NCI-H1048 (cell line): Measurements from ENCODE around the gene PCYOX1L.

Experiments used
- DNase-seq: peaks from one replicate; lab custom pipeline; 2025; lab: John Stamatoyannopoulos, UW

PCYOX1L gene

DNA sequence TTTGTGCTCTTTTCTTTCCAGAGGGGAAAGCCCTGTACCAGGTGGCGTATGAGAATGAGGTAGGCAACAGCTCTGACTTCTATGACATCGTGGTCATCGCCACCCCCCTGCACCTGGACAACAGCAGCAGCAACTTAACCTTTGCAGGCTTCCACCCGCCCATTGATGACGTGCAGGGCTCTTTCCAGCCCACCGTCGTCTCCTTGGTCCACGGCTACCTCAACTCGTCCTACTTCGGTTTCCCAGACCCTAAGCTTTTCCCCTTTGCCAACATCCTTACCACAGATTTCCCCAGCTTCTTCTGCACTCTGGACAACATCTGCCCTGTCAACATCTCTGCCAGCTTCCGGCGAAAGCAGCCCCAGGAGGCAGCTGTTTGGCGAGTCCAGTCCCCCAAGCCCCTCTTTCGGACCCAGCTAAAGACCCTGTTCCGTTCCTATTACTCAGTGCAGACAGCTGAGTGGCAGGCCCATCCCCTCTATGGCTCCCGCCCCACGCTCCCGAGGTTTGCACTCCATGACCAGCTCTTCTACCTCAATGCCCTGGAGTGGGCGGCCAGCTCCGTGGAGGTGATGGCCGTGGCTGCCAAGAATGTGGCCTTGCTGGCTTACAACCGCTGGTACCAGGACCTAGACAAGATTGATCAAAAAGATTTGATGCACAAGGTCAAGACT lies 10.3 kb downstream of the PCYOX1L start:
- DNase-seq = no peak

DNA sequence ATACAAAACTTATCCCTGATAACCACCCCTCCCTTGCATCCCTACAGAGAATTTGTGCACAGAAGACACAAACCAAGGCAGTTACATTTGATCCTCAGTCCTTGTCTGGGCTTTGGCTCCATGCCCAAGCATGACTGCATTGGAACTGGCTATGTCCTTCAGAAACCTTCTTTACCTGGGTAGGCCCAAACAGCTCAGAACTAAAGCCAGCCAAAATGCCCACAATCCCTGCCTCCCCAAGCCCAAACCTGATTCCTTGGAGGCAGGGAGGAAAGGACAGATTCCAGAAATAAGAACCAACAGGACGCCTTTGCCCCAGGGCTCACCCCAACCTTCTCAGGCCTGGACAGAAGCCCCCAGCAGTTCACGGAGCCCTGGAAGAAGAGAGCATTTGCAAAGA lies 13.0 kb downstream of the PCYOX1L start:
- DNase-seq = no peak

DNA sequence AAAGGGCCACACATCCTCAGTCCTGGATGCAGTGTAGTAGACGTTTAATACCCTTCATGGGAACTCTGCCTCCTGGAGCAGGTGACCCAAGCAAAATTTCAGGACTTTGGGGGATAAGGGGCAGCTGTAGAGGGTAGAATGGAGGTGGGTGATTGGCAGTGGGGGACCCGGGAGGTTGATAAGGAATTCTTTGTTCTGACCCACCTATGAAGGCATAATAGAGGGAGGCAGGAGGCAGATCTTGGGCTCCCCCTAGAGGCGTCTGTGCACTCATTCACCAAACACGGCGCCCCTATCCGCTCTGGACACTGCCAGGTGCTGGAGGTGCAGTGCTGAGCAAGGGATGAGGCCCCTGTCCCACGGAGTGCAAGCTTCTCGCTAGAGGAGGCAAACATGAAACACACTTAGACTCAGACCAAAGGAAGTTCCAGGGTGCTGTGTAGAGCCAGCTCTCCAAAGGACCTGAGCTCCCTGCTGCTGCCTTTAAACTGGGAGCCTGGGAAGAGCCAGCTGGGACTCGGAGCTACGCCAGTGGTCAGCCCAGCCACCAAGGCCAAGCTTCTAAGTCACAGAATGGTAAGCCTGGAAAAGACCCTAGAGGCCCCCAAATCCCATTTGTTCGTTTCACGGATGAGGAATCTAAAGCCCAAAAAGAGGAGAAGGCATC lies 13.6 kb downstream of the PCYOX1L start:
- DNase-seq = peak; percentile 43

DNA sequence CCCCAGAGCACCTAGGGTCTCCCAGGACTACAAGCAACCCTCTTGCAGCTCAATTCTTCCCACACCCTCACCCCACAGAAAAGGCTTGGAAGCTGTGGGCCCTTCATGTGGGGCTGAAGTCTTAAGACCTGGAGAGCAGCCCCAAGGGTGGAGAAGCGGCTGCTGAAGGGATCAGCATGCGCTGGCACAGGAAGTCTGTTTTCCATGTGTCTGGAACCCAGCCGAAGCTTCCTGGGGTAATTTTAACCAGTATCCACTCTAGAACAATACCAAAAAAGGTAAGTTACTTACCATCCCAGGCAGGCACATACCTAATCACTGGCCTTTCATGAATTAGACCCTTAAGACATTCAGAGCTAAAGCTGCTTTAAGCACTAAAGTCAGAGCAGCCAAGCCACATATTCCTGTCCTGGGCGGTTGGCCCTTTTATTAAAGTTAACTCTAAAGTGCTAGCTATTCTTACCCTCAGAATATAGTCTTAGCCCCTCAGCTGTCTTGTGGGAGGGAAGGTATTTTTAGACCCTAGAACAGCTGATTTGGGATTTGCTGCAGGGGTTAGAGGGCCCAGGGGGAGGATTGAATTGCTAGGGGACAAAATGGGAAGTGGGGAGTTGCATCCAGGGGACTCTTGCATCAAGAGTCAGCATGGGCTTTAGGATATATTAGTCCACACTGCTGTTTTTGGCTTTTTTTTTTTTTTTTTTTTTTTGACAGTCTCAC lies 14.4 kb downstream of the PCYOX1L start:
- no peak for DNase-seq

DNA sequence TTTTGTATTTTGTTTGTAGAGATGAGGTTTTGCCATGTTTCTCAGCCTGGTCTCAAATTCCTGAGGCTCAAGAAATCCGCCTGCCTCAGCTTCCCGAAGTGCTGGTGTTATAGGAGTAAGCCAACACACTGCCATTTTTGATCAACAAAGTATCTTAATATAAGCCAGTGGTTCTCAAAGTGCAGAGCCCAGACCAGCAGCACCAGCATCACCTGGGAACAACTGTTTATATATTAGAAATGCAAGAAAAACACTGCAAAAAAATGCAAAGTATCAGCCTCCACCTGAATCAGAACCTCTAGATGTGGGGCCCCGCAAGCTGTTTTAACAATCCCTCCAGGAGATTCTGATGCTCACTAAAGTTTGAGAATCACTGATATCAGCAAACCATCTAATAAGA lies 15.1 kb downstream of the PCYOX1L start:
- DNase-seq = no peak

DNA sequence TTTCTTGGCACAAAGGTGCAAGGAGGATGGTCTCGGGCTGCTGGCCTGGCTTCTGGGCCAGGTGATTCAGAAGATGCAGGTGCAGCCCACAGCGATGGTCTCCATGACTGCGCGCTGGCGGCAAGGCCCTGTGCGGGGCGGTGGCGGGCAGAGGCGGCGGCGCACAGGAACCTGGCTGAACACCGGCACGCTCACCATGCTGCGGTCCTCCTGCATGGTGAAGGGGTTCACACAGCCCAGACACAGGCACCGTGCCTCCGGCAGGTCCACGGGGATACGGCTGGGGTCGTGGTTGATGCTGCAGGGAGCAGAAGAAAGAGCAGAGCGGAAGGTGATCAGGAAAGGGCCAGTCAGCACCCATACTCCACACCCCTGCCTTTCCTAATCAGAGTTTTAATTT lies 16.5 kb downstream of the PCYOX1L start:
- no peak for DNase-seq

DNA sequence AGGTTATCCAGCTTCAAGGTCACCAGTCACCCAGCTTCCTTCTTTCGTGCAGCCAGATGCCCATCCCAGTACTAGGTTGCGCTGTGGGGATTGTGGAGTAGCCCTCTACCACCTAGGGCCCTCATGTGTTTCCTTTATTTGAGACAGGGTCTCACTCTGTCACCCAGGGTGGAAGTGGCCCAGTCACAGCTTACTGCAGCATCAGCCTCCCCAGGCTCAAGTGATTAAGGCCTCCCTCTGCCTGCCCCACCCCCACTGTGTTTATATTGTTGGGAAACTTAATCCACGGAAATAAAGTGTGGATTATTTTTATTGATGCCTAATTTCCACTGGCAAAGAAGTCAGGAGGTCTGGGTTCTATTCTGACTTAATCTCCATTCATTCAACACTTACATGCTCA lies 17.0 kb downstream of the PCYOX1L start:
- DNase-seq = no peak

- DNase-seq = no peak
Measured at GRCh38 chr5:149375434-149375833, 17.6 kb downstream of the PCYOX1L start.

- no peak for DNase-seq
Measured at GRCh38 chr5:149376104-149376503, 18.3 kb downstream of the PCYOX1L start.

- no peak for DNase-seq
Measured at GRCh38 chr5:149376711-149377447, 19.0 kb downstream of the PCYOX1L start.

DNA sequence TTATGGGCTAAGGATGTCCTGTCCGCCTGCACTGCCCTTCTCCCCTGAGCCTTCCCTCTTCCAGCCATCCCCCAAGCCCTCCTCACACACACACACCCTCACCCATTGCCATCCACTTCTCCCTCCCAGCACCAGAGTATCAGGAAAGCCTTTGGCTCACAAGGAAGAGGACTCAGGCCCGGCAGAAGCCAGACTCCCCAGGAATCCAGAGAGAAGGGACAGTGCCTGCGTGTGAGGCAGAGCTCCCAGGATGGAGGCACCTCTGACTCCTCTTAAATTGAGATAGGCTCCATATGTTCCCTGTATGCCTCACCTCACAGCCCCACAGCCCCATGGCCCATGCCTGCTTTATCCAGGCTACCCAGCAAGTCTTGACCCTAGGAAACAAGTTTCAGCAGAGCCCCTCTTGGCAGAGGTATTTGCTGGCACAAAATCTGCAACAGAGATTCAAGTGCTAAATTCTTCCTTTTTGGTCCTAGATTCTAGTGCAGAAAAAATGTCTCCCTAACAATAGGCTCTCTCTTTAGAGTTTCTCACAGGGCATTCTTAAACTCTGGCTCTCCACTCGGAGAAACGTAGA lies 20.5 kb downstream of the PCYOX1L start:
- DNase-seq = no peak

DNA sequence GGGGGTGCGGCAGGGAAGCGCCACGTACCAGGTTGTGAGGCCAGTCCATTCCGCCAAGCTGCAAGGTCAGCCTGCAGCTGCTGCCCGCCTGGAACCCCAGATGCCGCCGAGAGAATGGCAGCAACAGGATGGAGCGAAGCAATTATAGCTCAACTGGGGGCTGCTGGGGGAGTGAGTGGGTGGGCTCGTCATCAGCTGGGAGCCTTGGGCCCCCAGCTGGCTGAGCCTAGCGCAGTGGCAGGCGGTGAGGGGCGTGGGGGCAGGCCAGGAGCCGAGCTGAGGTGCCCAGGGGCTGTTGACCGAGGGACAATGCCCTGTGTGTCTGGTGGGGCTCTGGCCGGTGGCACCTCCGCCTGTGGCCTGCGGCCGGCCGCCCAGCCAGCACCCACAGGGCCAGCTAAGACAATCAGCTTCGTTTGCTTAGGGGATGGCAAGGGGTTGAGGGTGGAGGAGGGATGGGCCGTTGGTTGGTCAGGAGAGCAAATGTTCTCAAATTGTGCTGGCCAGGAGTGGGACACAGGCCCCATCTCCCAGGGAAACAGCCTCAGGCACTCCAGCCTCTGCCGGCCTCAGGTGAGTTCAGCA lies 21.4 kb downstream of the PCYOX1L start, which contains the start of gene IL17B:
TSS of gene IL17B (minus strand) at position 116 of the 585 bp plus-strand sequence. CDS start at position 49, 67 bp downstream.
- no peak for DNase-seq

DNA sequence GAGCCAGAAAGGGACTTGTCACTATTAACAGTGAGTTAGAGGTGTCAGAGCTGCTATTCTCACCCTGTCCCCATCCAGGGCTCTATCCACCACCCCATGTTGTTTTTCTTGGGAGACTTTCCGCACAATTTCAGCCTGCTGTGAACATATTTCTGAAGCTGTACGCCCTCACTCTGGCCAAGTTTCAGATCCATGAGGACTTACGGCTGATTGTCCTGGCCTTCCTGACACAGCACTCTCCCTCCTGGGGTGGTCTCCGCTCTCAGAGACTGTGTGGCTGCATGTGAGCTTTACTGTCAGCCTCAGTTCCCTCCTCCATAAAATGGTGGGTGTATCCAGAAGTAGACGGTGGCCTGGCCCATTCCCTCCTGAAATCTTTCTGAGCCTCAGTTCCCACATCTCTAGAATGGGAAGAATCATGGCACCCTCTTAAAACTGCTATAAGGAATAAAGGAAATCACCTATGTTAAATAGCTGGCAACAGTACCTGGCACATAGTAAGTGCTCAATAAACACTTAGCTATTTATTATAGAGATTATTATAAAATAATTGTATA lies 22.1 kb downstream of the PCYOX1L start:
- no peak for DNase-seq

DNA sequence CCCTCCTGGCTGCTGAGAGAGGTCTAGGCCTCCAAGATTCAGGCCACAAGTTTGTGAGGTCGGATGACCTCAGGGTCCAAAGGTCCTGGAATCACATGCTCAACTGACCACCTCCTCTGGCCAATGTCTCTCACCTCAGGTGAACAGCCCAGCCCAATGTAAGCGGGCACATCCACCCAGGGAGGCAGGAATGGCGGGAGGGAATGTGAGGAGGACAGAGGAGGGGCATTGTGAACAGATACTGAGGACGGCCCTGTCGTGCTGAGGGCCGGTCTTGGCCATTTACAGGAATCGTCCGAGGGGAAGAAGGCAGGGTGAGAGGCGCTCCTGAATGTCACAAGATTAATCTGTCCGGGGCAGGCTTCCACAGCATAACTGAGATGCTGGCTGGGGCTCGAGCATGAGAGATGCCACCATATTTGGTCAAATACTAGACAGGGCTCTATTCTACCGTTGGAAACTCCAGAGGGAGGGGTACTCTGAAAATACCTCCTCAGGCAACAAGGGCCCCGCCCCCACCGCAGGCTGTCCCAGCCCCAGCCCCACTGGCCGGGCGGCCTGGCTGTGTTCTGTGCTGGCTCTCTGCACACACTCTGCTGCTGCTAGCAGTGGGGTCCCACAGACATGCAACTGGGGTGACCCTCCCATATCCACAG lies 22.7 kb downstream of the PCYOX1L start:
- no peak for DNase-seq

- no peak for DNase-seq
Measured at GRCh38 chr5:149381261-149381985, 23.6 kb downstream of the PCYOX1L start.

- no peak for DNase-seq
Measured at GRCh38 chr5:149381986-149382338, 24.1 kb downstream of the PCYOX1L start.

GRCh38 chr5:149382517-149383220 lies 24.8 kb downstream of the PCYOX1L start:
- DNase-seq = no peak

- no peak for DNase-seq
Measured at GRCh38 chr5:149383399-149383798, 25.6 kb downstream of the PCYOX1L start.

- no peak for DNase-seq
Measured at GRCh38 chr5:149386166-149386565, 28.3 kb downstream of the PCYOX1L start.
